SIG-M5 treated with dmso at 0.1 percent for 504 hours (cell line): Measurements from ENCODE around the gene EVL.

Experiments used
- DNase-seq: peaks from one replicate; lab custom pipeline; 2025; ENCODE audit not compliant: unreplicated experiment; lab: John Stamatoyannopoulos, UW

Gene EVL

GRCh38 chr14:100108042-100108825, 43.0 kb downstream of the EVL start:
- peak; percentile 15 for DNase-seq

- no peak for DNase-seq
Observed at GRCh38 chr14:100108840-100109593, 43.8 kb downstream of the EVL start.

DNA sequence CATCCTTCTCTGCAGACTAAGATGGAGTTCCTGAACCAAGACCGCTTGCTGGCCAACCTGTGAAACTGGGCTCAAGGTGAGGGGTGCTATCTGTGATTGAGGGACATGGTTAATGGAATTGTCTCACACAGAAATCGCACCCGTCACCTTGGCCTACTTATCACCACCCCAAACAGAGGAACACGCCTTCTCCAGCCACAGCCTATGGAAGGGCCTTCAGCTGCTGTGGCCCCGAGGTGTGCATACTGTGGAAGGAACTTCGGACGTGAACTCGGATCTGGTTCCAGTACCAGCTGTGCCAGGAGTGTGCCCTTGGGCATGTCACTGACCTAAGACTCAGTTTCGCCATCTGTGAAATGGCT, 44.4 kb downstream of the EVL start:
- no peak for DNase-seq

DNA sequence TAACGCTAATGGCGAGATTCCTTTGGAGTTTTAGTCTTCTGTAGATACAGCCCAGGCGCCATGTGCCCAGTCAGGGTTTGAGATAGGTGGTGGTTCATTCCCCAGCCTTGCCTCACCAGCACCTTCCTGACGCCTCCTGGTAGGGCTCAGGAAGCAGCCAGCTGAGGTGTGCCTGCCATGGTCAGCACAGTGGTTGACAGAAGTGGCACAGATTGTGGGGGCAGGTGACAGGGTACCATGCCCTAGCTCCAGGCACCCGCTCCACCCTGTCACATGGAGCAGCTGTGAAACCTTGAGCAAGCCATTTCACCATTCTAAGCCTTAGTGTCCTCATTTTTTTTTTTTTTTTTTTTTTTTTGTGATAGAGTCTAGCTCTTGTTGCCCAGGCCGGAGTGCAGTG, 45.6 kb downstream of the EVL start:
- DNase-seq = no peak

DNA sequence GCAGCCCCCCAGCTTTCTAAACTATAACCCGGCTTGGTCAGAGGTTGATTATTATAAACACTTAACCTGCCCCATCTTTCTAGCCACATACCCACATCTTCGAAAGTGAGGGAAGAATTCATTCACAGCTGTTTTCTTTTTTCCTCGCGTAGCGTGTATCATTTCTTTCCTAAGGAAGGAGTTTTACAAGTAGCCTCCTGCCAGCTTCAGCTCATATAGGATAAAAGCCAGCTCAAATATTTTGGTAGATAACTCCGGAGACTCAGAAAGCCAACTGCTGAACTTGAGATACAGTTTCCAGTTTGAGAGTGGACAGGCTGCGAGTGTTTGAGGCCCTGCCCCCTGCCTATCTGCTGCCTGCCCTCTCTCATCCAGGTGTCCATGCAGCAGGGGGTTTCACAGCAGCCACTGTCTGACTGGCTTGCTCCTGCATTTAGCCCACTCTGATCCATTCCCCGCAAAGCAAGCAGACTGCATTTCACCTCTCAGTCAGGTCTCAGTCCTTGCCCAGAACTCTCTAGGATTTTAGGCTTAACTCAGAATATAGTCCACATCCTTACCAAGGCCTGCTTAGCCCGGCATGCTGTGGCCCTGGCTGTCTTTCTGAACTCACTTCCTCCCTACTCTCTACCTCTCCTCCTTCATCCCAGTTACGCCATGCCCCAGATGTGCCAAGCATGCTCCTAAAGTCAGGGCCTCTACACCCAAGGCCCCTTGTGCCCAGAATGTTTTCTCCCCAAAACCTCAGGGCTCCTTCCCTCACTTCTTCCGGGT, 46.9 kb downstream of the EVL start:
- no peak for DNase-seq

- no peak for DNase-seq
Observed at GRCh38 chr14:100114109-100114765, 49.0 kb downstream of the EVL start.

GRCh38 chr14:100115236-100115635, 50.0 kb downstream of the EVL start:
- DNase-seq = no peak

- no peak for DNase-seq
Observed at GRCh38 chr14:100115726-100116125, 50.5 kb downstream of the EVL start.

DNA sequence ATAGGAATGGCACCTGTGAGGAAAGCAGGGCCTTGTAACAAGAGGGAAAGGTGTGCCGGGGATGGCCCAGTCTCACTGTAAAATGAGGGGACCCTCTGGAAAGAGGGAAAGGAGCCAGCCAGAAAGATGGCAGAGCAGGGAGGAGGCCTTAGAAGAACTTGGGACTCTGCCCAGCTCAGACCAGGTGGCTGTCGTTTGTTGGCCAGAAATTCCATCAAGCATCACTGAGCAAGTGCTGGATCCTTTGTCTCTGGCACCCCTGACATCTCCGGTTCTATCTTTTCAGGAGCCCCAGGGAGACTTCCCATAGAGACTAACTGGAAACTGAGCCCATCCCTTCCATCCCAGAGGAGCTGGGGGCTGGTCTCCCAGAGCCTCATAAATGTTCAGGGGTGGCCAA, 50.9 kb downstream of the EVL start:
- no peak for DNase-seq

DNA sequence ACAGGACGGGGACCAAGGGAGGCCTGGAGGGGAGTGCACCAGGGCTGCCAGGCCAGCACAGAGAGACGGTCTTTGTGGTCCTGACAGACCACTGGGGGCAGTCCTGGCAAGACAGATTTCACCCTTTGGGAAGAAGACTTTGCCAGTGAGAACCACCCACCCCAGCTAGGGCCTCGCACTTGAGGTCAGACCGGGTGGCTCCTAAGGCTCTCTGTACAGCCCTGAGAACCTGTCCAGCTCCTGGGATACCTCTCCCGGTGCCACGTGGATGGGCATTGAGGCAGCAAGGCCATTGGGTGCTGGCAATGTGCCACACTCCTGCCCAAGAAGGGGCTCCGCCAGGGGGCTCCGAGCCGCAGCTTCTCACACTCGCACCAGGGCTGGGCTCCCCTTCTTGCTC, 51.8 kb downstream of the EVL start:
- DNase-seq = no peak

GRCh38 chr14:100117633-100118395, 52.6 kb downstream of the EVL start:
- no peak for DNase-seq

GRCh38 chr14:100118396-100119011, 53.3 kb downstream of the EVL start:
- no peak for DNase-seq

DNA sequence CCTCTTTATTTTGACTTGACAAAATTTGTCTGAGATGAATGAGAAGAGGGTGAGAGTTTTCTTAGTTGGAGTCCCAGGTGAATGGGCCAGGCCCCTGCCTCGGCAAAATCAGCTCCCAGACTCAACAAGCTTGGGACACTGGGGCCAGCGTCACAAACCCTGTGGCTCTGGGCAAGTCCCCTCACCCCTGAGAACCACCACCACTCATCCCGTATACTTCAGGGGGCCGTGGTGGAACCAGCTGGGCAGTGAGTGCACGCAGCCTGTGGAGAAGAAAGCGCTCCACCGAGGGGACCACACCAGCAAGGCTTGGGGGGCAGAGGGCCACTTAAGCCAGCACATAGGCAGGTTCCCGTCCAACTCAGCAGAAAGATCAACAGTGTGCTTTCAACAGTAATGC, 54.0 kb downstream of the EVL start:
- DNase-seq = no peak

GRCh38 chr14:100120522-100121269, 55.5 kb downstream of the EVL start:
- no peak for DNase-seq

GRCh38 chr14:100121643-100122480, 56.6 kb downstream of the EVL start:
- DNase-seq = no peak

DNA sequence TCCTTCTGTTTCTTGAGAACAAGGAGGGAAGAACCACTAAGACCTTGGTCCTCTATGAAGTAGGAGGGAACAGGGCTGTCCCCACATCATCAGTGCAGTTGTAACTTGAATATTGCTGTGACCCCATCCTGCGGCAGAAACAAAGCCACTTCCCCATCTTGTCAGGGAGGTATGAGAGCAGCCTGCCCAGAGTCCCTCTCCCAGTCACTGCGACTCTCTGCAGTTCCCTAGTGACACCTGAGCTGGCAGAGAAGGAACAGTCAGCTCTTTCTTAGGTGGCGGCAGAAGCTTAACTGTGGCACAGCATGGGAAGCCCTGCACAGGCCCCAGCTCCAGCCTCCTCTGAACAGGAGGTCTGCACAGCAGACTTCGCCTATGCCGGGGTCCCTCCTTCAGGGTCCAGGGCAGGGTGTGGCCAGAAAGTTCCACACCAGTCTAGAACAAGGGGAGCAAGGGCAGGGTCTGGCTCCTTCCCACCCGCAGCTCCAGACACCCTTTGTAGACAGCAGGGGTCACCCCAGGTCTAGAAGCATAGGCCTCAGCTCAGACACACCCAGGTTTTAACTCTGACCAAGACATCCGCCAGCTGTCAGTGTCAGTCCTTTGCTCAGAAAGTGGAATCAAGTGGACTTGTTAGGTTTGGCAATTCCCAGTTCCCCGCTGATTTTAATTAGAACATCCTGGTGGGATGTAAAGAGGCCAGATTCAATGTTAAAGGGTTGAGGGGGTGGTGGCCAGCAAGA, 57.4 kb downstream of the EVL start:
- DNase-seq = peak; percentile 11

GRCh38 chr14:100123618-100124017, 58.4 kb downstream of the EVL start:
- no peak for DNase-seq

DNA sequence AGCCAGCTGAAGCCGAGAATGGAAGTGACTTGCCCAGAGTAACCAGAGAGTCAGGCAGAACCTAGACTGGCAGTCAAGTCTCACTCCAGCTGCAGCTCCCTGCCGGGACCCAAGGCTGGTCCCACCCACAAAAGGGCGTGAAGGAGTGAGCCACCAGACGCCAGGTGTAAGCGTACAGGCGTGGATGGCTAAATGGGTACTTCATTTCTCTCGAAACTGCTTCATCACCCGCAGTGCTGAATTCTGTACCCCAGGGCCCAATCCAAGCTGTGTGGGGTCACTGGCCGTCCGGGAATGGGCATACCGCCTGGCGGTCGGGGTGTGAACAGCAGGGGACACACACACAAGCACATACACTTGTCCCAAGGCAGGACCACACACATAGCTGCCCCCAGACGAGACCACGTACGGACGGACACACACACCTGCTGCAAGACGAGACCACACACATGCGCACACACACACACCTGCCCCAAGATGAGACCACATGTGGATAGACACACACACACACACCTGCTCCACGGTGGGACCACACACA, 59.4 kb downstream of the EVL start:
- DNase-seq = no peak
